Calu3 (cell line): ENCODE measurements around the gene SPNS1. TPM values are rescaled to one million over a fixed set of nuclear protein-coding genes. Genes with fewer than 3 reads are reported as not detected.

ENCODE experiments used
- BruUV-seq: library from RNA; stranded (reverse); fragments of 400-500 nt; replicated peaks from 2 replicates; lab custom pipeline; 2021; lab: Mats Ljungman, UMichigan
- CTCF ChIA-PET: fragments of 300-600 bp; sonication (Branson Sonifier 250); formaldehyde crosslinking; loops from one replicate; lab custom pipeline; 2022; ENCODE audit warnings: antibody characterized with exemption; lab: Charles Lee
- DNase-seq: peaks from one replicate; pipeline ENCODE4 v3.0.0; 2022
- H3K27ac Mint-ChIP-seq: one replicate; pipeline ENCODE4 v1.8.0; 2022; ENCODE audit warnings: mixed read lengths; ENCODE audit not compliant: unreplicated experiment
- H3K27me3 Mint-ChIP-seq: one replicate; pipeline ENCODE4 v1.8.0; 2022; ENCODE audit warnings: mixed read lengths; ENCODE audit not compliant: unreplicated experiment
- H3K36me3 Mint-ChIP-seq: one replicate; pipeline ENCODE4 v1.8.0; 2022; ENCODE audit warnings: mild to moderate bottlenecking, moderate library complexity, mixed read lengths; ENCODE audit not compliant: insufficient read depth, unreplicated experiment
- H3K4me1 Mint-ChIP-seq: one replicate; pipeline ENCODE4 v1.8.0; 2022; ENCODE audit warnings: mild to moderate bottlenecking, low read depth, mixed read lengths; ENCODE audit not compliant: unreplicated experiment
- H3K4me3 Mint-ChIP-seq: one replicate; pipeline ENCODE4 v1.8.0; 2022; ENCODE audit warnings: mild to moderate bottlenecking, low read depth, moderate library complexity, mixed read lengths; ENCODE audit not compliant: unreplicated experiment
- H3K9me3 Mint-ChIP-seq: one replicate; pipeline ENCODE4 v1.8.0; 2022; ENCODE audit warnings: low read depth, mixed read lengths; ENCODE audit not compliant: unreplicated experiment
- intact Hi-C: fragments of 100-400 bp; cut with micrococcal nuclease; formaldehyde crosslinking; loops from one replicate; pipeline ENCODE4 v1.10.0; 2022; ENCODE audit not compliant: unreplicated experiment
- total RNA-seq: library from RNA; stranded (reverse); gene quantifications from 2 replicates; pipeline ENCODE4 v1.2.3, GENCODE V29; 2022
- TF ChIP-seq, protein P1 (sequence below): fragments of 200-600 bp; IDR thresholded peaks from one replicate; pipeline ENCODE4 v1.8.0; 2022; ENCODE audit warnings: antibody characterized with exemption; ENCODE audit not compliant: unreplicated experiment

Gene SPNS1
- total RNA-seq, 1 experiment from 2014 or later = 44.8 TPM

GRCh38 chr16:28990375-28991040, 15.9 kb downstream of the SPNS1 start:
- BruUV-seq = no TSS peak

GRCh38 chr16:28991687-28992086, 17.1 kb downstream of the SPNS1 start:
- Mint-ChIP-seq H3K4me3 (no peak overlapping the region), H3K4me1 (no peaks in the 10 kb centered on the region), H3K27ac (no peak overlapping the region), H3K36me3 (peaks cover 8% of the 10 kb centered on the region), H3K9me3 (peaks cover 6% of the 10 kb centered on the region), H3K27me3 (no peaks in the 10 kb centered on the region)
- no TSS peak for BruUV-seq
- TF ChIP-seq, protein P1, sequence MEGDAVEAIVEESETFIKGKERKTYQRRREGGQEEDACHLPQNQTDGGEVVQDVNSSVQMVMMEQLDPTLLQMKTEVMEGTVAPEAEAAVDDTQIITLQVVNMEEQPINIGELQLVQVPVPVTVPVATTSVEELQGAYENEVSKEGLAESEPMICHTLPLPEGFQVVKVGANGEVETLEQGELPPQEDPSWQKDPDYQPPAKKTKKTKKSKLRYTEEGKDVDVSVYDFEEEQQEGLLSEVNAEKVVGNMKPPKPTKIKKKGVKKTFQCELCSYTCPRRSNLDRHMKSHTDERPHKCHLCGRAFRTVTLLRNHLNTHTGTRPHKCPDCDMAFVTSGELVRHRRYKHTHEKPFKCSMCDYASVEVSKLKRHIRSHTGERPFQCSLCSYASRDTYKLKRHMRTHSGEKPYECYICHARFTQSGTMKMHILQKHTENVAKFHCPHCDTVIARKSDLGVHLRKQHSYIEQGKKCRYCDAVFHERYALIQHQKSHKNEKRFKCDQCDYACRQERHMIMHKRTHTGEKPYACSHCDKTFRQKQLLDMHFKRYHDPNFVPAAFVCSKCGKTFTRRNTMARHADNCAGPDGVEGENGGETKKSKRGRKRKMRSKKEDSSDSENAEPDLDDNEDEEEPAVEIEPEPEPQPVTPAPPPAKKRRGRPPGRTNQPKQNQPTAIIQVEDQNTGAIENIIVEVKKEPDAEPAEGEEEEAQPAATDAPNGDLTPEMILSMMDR = no peak
- CTCF ChIA-PET = no interaction called here
- DNase-seq = no peak
- intact Hi-C loops = no loop called here

More at GRCh38 chr16:28990375-28991040, 15.9 kb downstream of the SPNS1 start:
- Mint-ChIP-seq H3K36me3 (peaks cover 8% of the 10 kb centered on the region), H3K27ac (no peak overlapping the region), H3K27me3 (no peaks in the 10 kb centered on the region), H3K4me1 (no peaks in the 10 kb centered on the region), H3K4me3 (no peak overlapping the region), H3K9me3 (peaks cover 6% of the 10 kb centered on the region)
- intact Hi-C loops = no loop called here
- DNase-seq = no peak
- CTCF ChIA-PET = no interaction called here
- TF ChIP-seq, protein P1 = no peak

GRCh38 chr16:28992496-28992895, 17.9 kb downstream of the SPNS1 start:
- intact Hi-C loops = no loop called here
- no peak for DNase-seq
- Mint-ChIP-seq H3K36me3 (peaks cover 2% of the 10 kb centered on the region), H3K4me3 (no peak overlapping the region), H3K4me1 (no peaks in the 10 kb centered on the region), H3K27ac (no peak overlapping the region), H3K27me3 (no peaks in the 10 kb centered on the region), H3K9me3 (peaks cover under 1% of the 10 kb centered on the region)
- no TSS peak for BruUV-seq
- CTCF ChIA-PET = no interaction called here
- TF ChIP-seq, protein P1 = no peak

- no peak overlapping the region for H3K27ac Mint-ChIP-seq
- no peak for DNase-seq
- H3K27me3 Mint-ChIP-seq = peaks cover 22% of the 10 kb centered on the region
- H3K36me3 Mint-ChIP-seq = no peaks in the 10 kb centered on the region
- no peaks in the 10 kb centered on the region for H3K9me3 Mint-ChIP-seq
- H3K4me3 Mint-ChIP-seq = no peak overlapping the region
- CTCF ChIA-PET = no interaction called here
- no peaks in the 10 kb centered on the region for H3K4me1 Mint-ChIP-seq
- TF ChIP-seq, protein P1 = no peak
- no TSS peak for BruUV-seq
- intact Hi-C loops = no loop called here
These were observed 24.3 kb downstream of the SPNS1 start for GRCh38 chr16:28998837-28999236.
